Measurements from ENCODE around the gene GMPR2.

- TF ChIP-seq, protein P1, sequence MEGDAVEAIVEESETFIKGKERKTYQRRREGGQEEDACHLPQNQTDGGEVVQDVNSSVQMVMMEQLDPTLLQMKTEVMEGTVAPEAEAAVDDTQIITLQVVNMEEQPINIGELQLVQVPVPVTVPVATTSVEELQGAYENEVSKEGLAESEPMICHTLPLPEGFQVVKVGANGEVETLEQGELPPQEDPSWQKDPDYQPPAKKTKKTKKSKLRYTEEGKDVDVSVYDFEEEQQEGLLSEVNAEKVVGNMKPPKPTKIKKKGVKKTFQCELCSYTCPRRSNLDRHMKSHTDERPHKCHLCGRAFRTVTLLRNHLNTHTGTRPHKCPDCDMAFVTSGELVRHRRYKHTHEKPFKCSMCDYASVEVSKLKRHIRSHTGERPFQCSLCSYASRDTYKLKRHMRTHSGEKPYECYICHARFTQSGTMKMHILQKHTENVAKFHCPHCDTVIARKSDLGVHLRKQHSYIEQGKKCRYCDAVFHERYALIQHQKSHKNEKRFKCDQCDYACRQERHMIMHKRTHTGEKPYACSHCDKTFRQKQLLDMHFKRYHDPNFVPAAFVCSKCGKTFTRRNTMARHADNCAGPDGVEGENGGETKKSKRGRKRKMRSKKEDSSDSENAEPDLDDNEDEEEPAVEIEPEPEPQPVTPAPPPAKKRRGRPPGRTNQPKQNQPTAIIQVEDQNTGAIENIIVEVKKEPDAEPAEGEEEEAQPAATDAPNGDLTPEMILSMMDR (IDR thresholded peaks at IDR 0.05; ENCODE audit: low read depth, low read length) = no peak
- TF ChIP-seq MYC (IDR thresholded peaks at IDR 0.05; ENCODE audit: low read depth, low read length) (peak; percentile 88), POLR2A (IDR thresholded peaks at IDR 0.05; ENCODE audit: extremely low read depth, insufficient read length) (peak; percentile 16), MAX (IDR thresholded peaks at IDR 0.05; ENCODE audit: low read depth, low read length) (peak; percentile 84)
Measured at GRCh38 chr14:24232645-24233537, at the start of gene GMPR2.
